Breast epithelium (tissue), 4 donors: ENCODE measurements around the gene LRRC4. TPM values are rescaled to one million over a fixed set of nuclear protein-coding genes. Genes with fewer than 3 reads are reported as not detected.

Experiments used
- DNase-seq, 2 donors: peaks; one replicate each; pipeline ENCODE4 v3.0.0-alpha.2; 2019; ENCODE audit warnings: low spot score in 2 of 2
- H3K27ac ChIP-seq, 2 donors: fragments of 200-600 bp; sonication (generic) in 1 of 2; one replicate each; pipeline ENCODE4 v1.5.1; 2016 to 2019; ENCODE audit warnings: mild to moderate bottlenecking in 1 of 2
- H3K27me3 ChIP-seq, 2 donors: fragments of 200-600 bp; sonication (generic) in 1 of 2; one replicate each; pipeline versions ENCODE4 v1.5.1 to v1.6.0; 2017 to 2019; ENCODE audit warnings: control low read depth in 1 of 2, mild to moderate bottlenecking in 1 of 2
- H3K36me3 ChIP-seq: fragments of 200-600 bp; one replicate; pipeline ENCODE4 v1.5.1; 2019
- H3K4me1 ChIP-seq, 2 donors: fragments of 200-600 bp; sonication (generic); one replicate each; pipeline ENCODE4 v1.5.1; 2016 to 2019; ENCODE audit warnings: control low read depth in 1 of 2
- H3K4me3 ChIP-seq, 3 donors: fragments of 200-600 bp; sonication (generic); 1 replicate in 2 of 3; 2 replicates in 1 of 3; pipeline ENCODE4 v1.5.1; 2016 to 2019; ENCODE audit warnings: mild to moderate bottlenecking in 3 of 3, moderate library complexity in 2 of 3
- H3K9me3 ChIP-seq, 2 donors: fragments of 200-600 bp; sonication (generic) in 1 of 2; one replicate each; pipeline ENCODE4 v1.5.1; 2016 to 2019; ENCODE audit warnings: control low read depth in 1 of 2
- POLR2A ChIP-seq: fragments of 450-650 bp; IDR thresholded peaks from one replicate; pipeline ENCODE4 v1.6.1; 2016; ENCODE audit warnings: antibody characterized with exemption, mild to moderate bottlenecking, moderate library complexity
- POLR2AphosphoS5 ChIP-seq, 3 donors: sonication (generic); formaldehyde crosslinking; IDR thresholded peaks; one replicate each; pipeline ENCODE4 v1.6.1; 2017; ENCODE audit warnings: antibody characterized with exemption in 3 of 3
- intact Hi-C: fragments of 100-400 bp; cut with DNase I; formaldehyde crosslinking; loops from one replicate; pipeline ENCODE4 v1.15.1; 2023; ENCODE audit warnings: low total_unique reads
- total RNA-seq, 3 donors: library from RNA; depleted of rRNA; stranded (reverse); fragments of >200 nt; gene quantifications; one replicate each; pipeline ENCODE4 v1.1.0, GENCODE V29; 2016
- TF ChIP-seq, protein P1 (sequence below), 3 donors: fragments of 450-650 bp; IDR thresholded peaks; one replicate each; pipeline ENCODE4 v1.5.1; 2016 to 2017; ENCODE audit warnings: antibody characterized with exemption in 3 of 3, mild to moderate bottlenecking in 3 of 3, moderate library complexity in 3 of 3

The LRRC4 gene
- total RNA-seq, 3 donors from 2014 or later, result 0.33 to 3.2 (median 1.6) TPM

DNA sequence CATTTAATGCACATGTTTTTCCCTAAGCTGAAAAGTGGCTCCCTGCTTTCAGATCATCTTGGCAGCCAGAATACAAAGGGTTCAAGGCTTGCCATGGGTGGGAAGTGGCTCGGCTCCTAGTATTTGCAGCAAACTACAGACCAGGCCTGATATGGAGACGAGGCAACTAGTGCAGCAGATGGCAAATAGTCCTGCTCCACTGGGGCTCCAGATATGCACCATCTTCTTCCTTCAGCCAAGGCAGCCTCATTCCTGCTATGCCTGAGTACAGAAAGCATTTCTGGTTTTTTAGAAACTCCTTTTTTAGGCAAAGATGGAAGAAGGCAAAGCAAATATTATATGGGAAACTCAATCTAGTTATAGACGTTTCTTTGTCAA, 23.9 kb downstream of the LRRC4 start:
- TF ChIP-seq POLR2A, result no peak
- TF ChIP-seq, protein P1, sequence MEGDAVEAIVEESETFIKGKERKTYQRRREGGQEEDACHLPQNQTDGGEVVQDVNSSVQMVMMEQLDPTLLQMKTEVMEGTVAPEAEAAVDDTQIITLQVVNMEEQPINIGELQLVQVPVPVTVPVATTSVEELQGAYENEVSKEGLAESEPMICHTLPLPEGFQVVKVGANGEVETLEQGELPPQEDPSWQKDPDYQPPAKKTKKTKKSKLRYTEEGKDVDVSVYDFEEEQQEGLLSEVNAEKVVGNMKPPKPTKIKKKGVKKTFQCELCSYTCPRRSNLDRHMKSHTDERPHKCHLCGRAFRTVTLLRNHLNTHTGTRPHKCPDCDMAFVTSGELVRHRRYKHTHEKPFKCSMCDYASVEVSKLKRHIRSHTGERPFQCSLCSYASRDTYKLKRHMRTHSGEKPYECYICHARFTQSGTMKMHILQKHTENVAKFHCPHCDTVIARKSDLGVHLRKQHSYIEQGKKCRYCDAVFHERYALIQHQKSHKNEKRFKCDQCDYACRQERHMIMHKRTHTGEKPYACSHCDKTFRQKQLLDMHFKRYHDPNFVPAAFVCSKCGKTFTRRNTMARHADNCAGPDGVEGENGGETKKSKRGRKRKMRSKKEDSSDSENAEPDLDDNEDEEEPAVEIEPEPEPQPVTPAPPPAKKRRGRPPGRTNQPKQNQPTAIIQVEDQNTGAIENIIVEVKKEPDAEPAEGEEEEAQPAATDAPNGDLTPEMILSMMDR (IDR thresholded peaks at IDR 0.05), result no peak
- TF ChIP-seq POLR2AphosphoS5 (IDR thresholded peaks at IDR 0.05), result no peak
- Histone ChIP-seq H3K9me3 (no peaks in the 10 kb centered on the region), H3K27me3 (no peaks in the 10 kb centered on the region), H3K4me1 (peaks cover 0 to 6% of the 10 kb centered on the region in 2 donors), H3K27ac (no peak overlapping the region), H3K36me3 (no peaks in the 10 kb centered on the region), H3K4me3 (no peak overlapping the region)
- intact Hi-C loops, result no loop called here
- DNase-seq, result no peak

DNA sequence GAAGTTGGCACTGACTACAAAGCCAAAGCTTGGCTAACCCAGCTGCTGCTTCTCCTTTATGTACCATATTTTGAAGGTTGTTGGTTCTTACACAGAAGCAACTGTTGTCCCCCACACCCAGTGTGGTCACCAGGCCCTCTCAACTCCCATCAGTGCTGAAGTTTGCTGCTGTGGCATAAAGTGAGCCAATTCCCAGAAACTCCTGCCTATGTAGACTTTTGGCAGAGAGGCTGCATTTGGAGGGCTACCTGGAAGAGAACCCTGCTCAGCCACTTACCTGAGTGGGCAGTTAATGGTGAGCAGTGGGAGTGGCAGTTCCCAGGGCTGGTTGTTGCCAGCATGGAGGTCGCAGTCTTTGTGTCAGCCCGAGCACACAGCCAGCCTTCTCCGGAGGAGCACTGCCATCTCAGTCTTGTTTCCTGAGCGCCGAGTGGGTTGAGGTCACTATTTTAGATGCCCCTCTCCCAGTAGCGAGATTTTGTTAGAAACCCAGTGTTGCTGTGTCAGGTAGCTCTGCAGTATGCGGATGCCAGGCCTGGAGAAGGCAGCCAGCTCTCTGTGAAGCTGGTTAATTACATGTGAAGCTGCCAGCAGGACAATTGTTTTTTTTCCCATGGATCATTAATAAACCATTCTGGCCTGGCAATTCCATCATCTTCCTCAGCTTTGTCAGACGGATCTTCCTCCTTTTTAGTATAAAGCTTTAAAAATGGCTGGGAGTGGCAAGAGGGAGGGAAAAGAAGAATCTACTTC, 24.5 kb downstream of the LRRC4 start:
- no peak overlapping the region for H3K27ac ChIP-seq
- H3K36me3 ChIP-seq, result no peaks in the 10 kb centered on the region
- H3K4me3 ChIP-seq, result no peak overlapping the region
- no peaks in the 10 kb centered on the region for H3K9me3 ChIP-seq
- no peak for DNase-seq
- intact Hi-C loops, result no loop called here
- no peaks in the 10 kb centered on the region for H3K27me3 ChIP-seq
- peaks cover 0 to 6% of the 10 kb centered on the region in 2 donors for H3K4me1 ChIP-seq
- TF ChIP-seq POLR2A (no peak), POLR2AphosphoS5 (IDR thresholded peaks at IDR 0.05) (no peak)
- TF ChIP-seq, protein P1 (IDR thresholded peaks at IDR 0.05), result no peak

DNA sequence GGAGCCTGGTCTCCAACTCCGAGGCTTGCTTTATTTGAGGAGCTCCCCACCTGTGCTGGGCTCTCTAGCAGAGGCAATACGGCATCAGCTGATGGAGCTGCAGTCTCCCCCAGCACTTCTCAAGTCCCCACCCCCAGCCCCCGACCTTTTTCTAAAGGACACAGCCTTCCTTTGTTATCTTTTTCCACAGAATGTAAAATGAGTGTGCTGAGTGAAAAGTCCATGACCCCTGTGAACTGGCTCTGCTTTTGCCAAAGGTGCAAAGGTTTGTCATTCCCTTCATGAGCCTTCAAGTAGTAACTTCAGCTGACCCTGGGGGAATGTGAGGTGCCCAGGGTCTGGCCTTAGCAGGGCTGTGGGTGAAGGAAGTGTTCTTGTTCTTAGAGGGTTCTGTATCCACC, 25.5 kb downstream of the LRRC4 start:
- intact Hi-C loops, result no loop called here
- H3K4me1 ChIP-seq, result peaks cover 0 to 6% of the 10 kb centered on the region in 2 donors
- H3K27ac ChIP-seq, result no peak overlapping the region

DNA sequence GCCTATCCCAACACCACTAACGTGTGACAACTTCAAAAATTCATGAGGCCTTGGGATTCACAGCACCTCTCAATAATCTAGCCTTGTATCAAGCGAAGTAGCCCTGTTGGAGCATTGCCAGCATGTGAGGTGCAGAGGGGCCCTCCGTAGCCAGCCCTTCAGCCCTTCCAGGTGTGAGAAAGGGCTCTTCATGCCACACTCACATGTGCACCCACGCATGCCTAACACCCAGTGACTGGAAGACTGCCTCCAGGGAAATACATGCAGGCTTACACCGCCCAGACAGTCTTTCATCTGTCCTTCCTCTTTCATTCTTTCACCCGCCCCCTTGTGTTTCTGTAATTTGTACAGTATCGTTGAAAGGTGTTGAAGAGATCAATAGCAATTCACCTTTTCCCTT, 26.1 kb downstream of the LRRC4 start:
- Histone ChIP-seq H3K4me3 (no peak overlapping the region), H3K9me3 (no peaks in the 10 kb centered on the region), H3K4me1 (peaks cover 0 to 6% of the 10 kb centered on the region in 2 donors), H3K27me3 (no peaks in the 10 kb centered on the region), H3K36me3 (no peaks in the 10 kb centered on the region), H3K27ac (no peak overlapping the region)
- intact Hi-C loops, result no loop called here
- no peak for DNase-seq
- TF ChIP-seq POLR2A (no peak), POLR2AphosphoS5 (IDR thresholded peaks at IDR 0.05) (no peak)
- TF ChIP-seq, protein P1 (IDR thresholded peaks at IDR 0.05), result no peak

More for the DNA sequence above, 25.5 kb downstream of the LRRC4 start:
- TF ChIP-seq POLR2A (no peak), POLR2AphosphoS5 (IDR thresholded peaks at IDR 0.05) (no peak)
- TF ChIP-seq, protein P1 (IDR thresholded peaks at IDR 0.05), result no peak
- H3K9me3 ChIP-seq, result no peaks in the 10 kb centered on the region
- no peaks in the 10 kb centered on the region for H3K36me3 ChIP-seq
- DNase-seq, result no peak
- H3K4me3 ChIP-seq, result no peak overlapping the region
- no peaks in the 10 kb centered on the region for H3K27me3 ChIP-seq

DNA sequence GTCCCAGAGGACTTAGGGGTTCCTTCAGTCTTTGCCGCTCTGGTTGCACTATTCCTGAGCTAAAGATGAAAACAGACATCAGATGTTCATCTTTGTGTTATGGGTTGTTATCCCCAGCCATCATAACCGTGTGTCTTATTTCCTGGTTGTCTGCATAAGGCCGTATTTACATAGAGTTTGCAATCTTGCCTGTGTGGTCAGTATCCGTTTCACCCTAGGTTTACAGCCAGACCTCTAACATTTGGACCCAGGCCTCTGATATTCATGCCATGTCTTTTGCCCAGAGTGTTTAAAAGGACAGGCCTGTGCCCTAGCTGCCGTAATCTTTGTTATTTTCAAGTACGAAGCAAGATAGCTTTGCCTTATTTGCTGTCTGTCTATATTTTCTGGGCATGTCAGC, 26.6 kb downstream of the LRRC4 start:
- Histone ChIP-seq H3K27me3 (no peaks in the 10 kb centered on the region), H3K4me3 (no peak overlapping the region), H3K27ac (no peak overlapping the region), H3K36me3 (no peaks in the 10 kb centered on the region), H3K9me3 (no peaks in the 10 kb centered on the region), H3K4me1 (peaks cover 0 to 6% of the 10 kb centered on the region in 2 donors)
- TF ChIP-seq, protein P1 (IDR thresholded peaks at IDR 0.05), result no peak
- TF ChIP-seq POLR2A (no peak), POLR2AphosphoS5 (IDR thresholded peaks at IDR 0.05) (no peak)
- intact Hi-C loops, result no loop called here
- DNase-seq, result no peak
